Left cardiac atrium (tissue), 4 donors: Measurements from ENCODE around the gene ADCY5. TPM values are rescaled to one million over a fixed set of nuclear protein-coding genes. Genes with fewer than 3 reads are reported as not detected.
"Not testable (repeated sequence)": the region's sequence is repeated elsewhere in the genome, so short reads cannot be mapped to it uniquely, and the experiment has no call there.

ENCODE experiments used
- ATAC-seq, 2 donors: fragments of 200-7000 bp; cut with Tn5 transposase; one replicate each; pipeline ENCODE4 v1.9.1; 2020; ENCODE audit warnings: mild to moderate bottlenecking in 2 of 2, moderate library complexity in 2 of 2
- DNase-seq: peaks from one replicate; pipeline ENCODE4 v3.0.0-alpha.2; 2020
- intact Hi-C, 2 donors: fragments of 100-400 bp; cut with DNase I; formaldehyde crosslinking; loops; one replicate each; pipeline versions ENCODE4 v1.14.1 to v1.15.1; 2022 to 2023
- total RNA-seq, 2 donors: library from RNA; stranded (reverse); fragmentation: NEBNext Ultra II Directional; extraction: Animal tissue kit (Norgen Biotek cat#: 25700); gene quantifications; one replicate each; pipeline ENCODE4 v1.2.1, GENCODE V29; 2021
- donor health status: DM: no; HTN: yes; CAD: no.
- donor health status: DM: no; HTN: yes; CAD: no; lungs with severe emphysema.
- donor health status: DM: yes; HTN: yes; CAD: no.
- donor health status: Dilated cardiomyopathy.

Gene ADCY5
- total RNA-seq, 2 donors from 2014 or later, result 104 to 134 TPM

DNA sequence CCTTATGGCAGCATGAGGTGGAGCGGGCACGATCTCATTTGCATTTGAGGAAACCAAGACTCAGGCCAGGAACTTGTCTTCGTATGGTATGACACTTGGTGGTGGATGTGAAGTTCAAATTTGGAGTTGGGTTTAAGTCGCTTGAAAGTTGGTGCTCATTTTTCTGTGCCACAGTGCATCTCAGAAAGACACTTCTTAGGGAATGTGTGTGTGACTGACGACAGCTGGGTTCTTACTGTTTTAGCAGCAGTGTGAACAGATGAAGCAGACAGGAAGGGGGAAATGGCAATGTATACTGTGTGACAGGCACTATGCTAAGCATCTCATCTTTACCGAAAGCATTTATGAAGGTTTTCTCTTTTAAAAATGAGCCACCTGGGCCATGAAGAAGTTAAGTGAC is 171.8 kb downstream of the ADCY5 start:
- ATAC-seq, result no peak
- intact Hi-C loops, result no loop called here

DNA sequence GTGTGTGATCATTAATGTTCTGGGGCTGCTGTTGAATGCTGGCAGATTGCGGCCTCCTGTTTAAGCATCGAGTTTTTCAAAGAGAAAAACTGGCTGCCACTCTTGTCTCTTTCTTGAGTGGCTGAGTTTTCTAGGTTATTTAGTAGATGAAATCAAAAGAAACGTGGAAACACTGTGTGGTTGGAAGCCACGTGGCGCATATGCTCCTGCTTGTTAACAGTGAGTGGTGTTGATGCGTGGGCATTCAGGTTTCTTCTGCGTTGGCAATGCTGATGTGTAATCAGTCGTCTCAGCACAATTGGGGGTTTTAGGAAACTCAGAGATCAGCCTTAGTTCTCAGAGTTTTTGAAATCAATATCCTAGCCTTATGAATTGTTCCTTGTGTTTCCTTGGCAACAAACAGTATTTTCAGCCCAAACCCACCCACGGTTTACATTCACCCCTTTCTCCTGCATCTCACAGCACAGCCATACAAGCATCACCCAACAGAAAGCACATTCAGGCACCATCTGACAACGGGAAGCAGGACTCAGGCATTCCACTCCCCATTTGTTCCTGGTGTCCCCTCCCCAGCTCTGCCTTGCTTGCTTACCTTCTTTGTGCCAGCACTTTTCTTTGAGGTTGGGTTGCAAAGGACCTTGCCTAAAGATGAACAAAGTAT is 172.4 kb downstream of the ADCY5 start:
- DNase-seq, result no peak

More for the DNA sequence above, 171.8 kb downstream of the ADCY5 start:
- no peak for DNase-seq

GRCh38 chr3:123275691-123276090 is 173.2 kb downstream of the ADCY5 start:
- no peak for DNase-seq
- no peak for ATAC-seq
- intact Hi-C loops, result no loop called here

More for the DNA sequence above, 172.4 kb downstream of the ADCY5 start:
- no peak for ATAC-seq
- intact Hi-C loops, result no loop called here

- DNase-seq (no peak), ATAC-seq (no peak)
- intact Hi-C loops, result no loop called here
Observed at GRCh38 chr3:123272547-123272946, 176.3 kb downstream of the ADCY5 start.

GRCh38 chr3:123271466-123272159 is 177.3 kb downstream of the ADCY5 start:
- ATAC-seq (peak; percentile 54 to 79), DNase-seq (no peak)
- intact Hi-C loops, result no loop called here

DNA sequence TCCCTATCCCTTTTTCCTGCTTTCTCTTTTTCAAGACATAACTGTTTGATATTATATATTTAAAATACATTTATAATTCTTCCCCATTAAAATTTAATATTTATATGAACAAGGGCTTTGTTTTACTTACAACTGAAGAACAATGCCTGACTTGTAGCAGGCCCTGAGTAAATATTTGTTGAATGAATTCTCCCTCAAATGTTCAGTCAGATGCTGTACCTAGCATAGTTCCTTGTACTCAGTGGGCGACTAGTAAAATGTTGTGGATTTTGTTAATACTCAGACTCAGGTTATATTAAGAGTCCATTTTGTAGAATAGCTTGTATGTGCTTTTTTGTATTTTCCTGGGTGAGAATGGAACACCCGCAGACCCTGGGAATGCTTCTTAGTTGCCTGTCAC is 178.1 kb downstream of the ADCY5 start:
- intact Hi-C loops, result no loop called here
- DNase-seq (no peak), ATAC-seq (no peak)

- ATAC-seq (no peak), DNase-seq (no peak)
- intact Hi-C loops, result loop anchor here (10.0 kb wide), 2 partner anchors 223 to 323 kb away; no protein-coding TSS in a partner anchor
Observed at GRCh38 chr3:123267821-123268220, 181.1 kb downstream of the ADCY5 start.

DNA sequence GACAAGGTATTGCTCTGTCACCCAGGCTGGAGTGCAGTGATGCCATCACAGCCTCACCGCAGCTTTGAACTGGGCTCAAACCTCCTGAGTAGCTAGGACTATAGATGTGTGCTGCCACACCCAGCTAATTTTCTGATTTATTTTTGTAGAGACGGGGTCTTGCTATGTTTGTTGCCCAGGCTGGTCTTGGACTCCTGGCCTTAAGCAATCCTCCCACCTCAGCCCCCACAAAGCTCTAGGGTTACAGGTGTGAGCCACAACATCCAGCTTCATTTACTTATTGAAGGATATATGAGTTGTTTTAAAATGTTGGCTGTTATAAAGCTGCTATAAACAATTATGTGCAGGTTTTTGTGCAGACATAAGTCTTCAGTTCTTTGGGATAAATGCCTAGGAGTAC is 184.9 kb downstream of the ADCY5 start:
- intact Hi-C loops, result loop anchor here (10.0 kb wide), 2 partner anchors 219 to 319 kb away; no protein-coding TSS in a partner anchor
- ATAC-seq, result no peak

DNA sequence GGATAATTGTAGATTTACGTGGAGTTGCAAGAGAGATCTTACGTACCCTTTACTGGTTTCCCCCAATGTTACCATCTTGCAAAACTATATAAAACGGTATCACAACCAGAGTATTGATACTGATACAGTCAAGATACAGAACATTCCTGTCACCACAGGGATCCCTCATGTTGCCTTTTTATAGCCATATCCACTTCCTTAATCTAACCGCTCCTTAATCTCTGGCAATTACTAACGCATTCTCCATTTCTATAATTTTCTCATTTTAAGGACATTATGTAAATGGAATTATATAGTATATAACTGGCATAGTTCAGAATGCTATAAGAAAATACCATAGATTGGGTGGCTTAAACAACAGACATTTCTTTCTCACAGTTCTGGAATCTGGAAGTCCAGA is 186.0 kb downstream of the ADCY5 start:
- no peak for ATAC-seq
- no peak for DNase-seq

More for the DNA sequence above, 184.9 kb downstream of the ADCY5 start:
- no peak for DNase-seq

DNA sequence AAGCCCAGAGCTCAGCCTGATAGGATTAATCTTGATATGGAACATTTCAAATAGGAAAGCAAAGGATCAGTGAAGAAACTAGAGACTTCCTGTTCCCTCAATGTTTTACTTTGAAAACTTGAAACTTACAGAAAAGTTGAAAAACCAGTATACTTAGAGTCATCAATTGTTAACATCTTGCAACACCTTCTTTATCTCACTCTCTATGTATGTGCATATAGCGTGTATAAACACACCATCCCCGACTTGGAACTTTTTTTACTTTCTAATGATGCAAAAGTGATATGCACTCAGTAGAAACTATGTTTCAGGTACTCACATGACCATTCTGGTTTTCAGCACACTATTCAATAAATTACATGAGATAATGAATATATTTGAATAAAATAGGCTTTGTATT is 186.7 kb downstream of the ADCY5 start:
- DNase-seq (no peak), ATAC-seq (no peak)
- intact Hi-C loops, result loop anchor here (10.0 kb wide), 2 partner anchors 217 to 317 kb away; no protein-coding TSS in a partner anchor

More for the DNA sequence above, 186.0 kb downstream of the ADCY5 start:
- intact Hi-C loops, result loop anchor here (10.0 kb wide), 2 partner anchors 218 to 318 kb away; no protein-coding TSS in a partner anchor

DNA sequence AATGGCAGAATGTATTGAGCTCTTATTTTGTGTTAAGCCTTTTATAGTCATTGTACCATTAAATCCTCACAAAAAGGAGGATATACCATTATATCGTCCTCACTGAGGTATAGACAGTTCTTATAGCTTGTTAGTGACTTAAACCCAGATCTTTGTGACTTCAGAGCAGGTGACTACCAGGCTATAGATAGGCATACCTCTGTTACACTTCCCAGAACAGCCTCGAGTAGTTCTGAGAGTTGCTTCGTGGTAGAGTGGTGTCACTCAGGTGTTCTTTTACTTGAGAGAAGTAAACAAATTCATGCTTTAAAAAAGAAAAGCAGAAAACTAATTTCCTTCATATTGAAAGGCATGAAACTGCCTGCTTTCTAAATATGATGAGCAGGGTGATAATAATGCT is 187.2 kb downstream of the ADCY5 start:
- intact Hi-C loops, result loop anchor here (10.0 kb wide), 2 partner anchors 217 to 317 kb away; no protein-coding TSS in a partner anchor
- DNase-seq (no peak), ATAC-seq (no peak)

DNA sequence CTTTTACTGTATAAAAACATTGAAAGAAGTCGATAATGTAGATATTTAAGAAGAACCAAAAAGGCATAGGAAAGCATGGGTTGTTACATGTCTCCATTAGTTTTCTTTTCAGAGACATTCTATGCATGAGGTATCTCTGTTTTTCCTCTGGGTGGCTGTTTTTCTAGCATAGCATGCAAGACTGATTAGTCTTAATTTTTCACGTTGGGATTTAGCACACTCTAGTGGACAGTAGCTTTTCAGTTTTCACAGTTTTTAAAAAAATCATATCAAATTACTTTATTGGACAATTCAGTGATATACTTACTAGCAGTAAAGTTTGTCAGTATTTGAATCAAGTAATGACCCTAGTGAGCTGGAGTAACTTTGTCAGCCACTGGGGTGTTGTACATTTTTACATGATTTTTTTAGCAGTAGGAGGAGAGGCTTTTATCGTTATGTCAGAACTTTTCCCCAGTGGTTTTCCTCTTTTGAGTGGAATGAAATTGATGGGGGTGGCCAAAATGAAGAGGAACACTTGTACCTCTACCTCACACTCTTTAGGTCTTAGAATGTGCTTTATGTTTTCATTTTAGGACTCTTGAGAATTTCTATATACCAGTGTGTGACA is 190.0 kb downstream of the ADCY5 start:
- intact Hi-C loops, result loop anchor here (10.0 kb wide), 2 partner anchors 234 to 314 kb away; partner anchors contain the start of gene SEMA5B (in 1 of the 2)
- ATAC-seq (peak; percentile 70 to 80), DNase-seq (no peak)

GRCh38 chr3:123258359-123258758 is 190.5 kb downstream of the ADCY5 start:
- intact Hi-C loops, result loop anchor here (10.0 kb wide), 2 partner anchors 234 to 314 kb away; partner anchors contain the start of gene SEMA5B (in 1 of the 2)
- ATAC-seq (peak; percentile 49 to 57), DNase-seq (no peak)

DNA sequence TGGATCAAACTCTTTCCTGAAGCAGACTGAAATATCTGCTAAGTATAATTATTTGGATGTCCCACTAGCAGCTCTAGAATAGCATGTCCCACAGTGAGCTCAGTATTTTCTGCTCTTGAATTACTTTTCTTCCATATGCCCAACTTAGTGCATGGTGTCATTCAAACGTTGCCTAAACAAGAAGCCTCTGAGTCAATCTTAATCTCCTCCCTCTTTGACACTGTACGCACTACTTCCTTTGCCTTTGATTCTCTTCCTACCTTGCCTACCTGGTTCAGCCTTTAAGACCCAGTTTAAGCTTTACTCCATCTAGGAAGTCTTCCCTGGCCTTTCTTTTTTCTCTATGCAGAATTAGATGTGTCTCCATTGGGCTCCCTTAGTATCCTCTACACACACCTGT is 192.6 kb downstream of the ADCY5 start:
- intact Hi-C loops, result loop anchor here (10.0 kb wide), 2 partner anchors 231 to 311 kb away; partner anchors contain the start of gene SEMA5B (in 1 of the 2)
- ATAC-seq (no peak), DNase-seq (no peak)

DNA sequence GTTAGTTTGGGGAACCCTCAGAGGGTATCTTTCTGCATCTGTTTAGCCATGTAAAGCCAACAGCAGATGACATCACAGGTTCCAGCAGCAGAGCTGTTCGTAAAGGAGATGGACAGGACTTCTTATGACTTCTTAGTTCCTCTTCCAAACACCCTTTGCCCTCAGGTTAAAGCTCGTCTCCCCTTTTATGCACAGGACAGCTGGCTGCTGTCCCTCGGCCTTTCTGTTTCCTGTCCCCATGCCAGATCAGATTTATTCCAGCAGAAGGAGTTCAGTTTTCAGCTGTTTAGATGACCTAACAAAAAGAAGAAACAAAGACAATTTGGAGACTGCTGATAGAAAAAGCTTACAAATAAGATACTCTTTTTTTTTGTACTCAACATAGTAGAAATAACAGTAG is 202.0 kb downstream of the ADCY5 start:
- no peak for DNase-seq
- no peak for ATAC-seq
- intact Hi-C loops, result no loop called here

- ATAC-seq (no peak), DNase-seq (no peak)
- intact Hi-C loops, result no loop called here
Observed at GRCh38 chr3:123244128-123244527, 204.8 kb downstream of the ADCY5 start.

DNA sequence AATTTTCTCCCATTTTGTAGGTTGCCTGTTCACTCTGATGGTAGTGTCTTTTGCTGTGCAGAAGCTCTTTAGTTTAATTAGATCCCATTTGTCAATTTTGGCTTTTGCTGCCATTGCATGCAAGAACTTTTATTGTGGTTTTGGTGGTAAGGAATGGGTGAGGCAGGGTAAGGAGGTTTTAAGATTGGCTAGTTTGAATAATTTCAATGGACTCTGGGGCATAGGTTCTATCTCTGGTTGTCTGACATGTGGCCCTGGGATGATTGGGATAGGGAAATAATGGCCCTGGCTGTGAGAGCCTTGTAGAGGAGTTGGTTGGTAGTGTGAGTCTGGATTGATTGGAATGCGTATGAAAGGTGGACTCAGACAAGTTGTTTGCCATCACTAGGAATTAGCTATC is 209.1 kb downstream of the ADCY5 start:
- intact Hi-C loops, result no loop called here

GRCh38 chr3:123239186-123239585 is 209.7 kb downstream of the ADCY5 start:
- ATAC-seq, intact Hi-C loops: not testable (repeated sequence)

More for the DNA sequence above, 209.1 kb downstream of the ADCY5 start:
- DNase-seq (no peak), ATAC-seq (no peak)

GRCh38 chr3:123236902-123237301 is 212.0 kb downstream of the ADCY5 start:
- no peak for ATAC-seq

More at GRCh38 chr3:123239186-123239585, 209.7 kb downstream of the ADCY5 start:
- not testable (repeated sequence) for DNase-seq

More at GRCh38 chr3:123236902-123237301, 212.0 kb downstream of the ADCY5 start:
- intact Hi-C loops, result no loop called here
- DNase-seq, result no peak
